Measurements from ENCODE around the gene EMP1. TPM values are rescaled to one million over a fixed set of nuclear protein-coding genes. Genes with fewer than 3 reads are reported as not detected.

Gene EMP1
- total RNA-seq (2014; rRNA removed; shearing (Covaris generic)): 3.4 and 7.5 TPM in 2 replicates

DNA sequence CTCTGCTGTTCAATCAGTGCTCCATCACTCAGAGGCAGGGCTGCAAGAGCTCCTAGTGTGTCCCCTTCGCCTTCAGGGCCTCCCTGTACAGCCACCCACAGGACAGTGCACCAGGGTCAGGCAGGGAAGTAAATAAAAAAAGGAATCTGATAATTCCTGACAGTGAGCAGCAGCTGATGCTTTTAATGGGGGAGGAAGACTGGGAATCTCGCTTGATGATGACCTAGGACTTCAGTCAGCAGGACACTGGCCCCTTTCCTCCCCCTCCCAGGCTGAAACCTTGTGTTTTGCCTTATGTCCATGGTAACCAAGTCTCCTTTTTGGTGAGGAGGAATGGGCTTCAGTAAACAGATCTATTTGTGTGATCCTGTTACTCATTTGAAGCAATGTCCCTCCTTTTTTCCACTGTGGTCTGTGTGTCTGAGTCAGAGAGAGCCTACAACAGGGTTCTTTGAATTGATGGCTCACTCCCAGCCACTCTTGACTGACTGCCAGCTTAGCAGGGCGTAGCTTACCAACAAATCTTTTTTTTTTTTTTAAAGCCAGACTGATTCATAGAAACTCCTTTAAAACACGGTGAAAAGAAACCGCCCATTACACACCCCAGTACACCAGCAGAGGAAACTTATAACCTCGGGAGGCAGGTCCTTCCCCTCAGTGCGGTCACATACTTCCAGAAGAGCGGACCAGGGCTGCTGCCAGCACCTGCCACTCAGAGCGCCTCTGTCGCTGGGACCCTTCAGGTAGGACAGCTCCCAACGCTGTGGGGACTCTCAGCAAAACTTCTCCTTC is at the start of gene EMP1:
Gene EMP1 (plus strand): TSS at position 597 of the 792 bp plus-strand sequence. CDS start 14,785 bp downstream, outside the sequence.
- Histone ChIP-seq H3K36me3 (no peaks in the 10 kb centered on the region), H3K4me1 (peaks cover 33% of the 10 kb centered on the region), H3K27me3 (no peaks in the 10 kb centered on the region), H3K4me3 (peak within 1 kb of the TSS; percentile 49), H3K27ac (peak within 1 kb of the TSS; percentile 27), H3K9me3 (replicated peaks) (no peaks in the 10 kb centered on the region)
- peak; percentile 73 to 75 for DNase-seq

- Histone ChIP-seq H3K27me3 (no peaks in the 10 kb centered on the region), H3K36me3 (no peaks in the 10 kb centered on the region), H3K27ac (no peak overlapping the region), H3K4me1 (no peaks in the 10 kb centered on the region), H3K9me3 (replicated peaks) (no peaks in the 10 kb centered on the region), H3K4me3 (no peak overlapping the region)
- DNase-seq: no peak
Measured at GRCh38 chr12:13147688-13148484, 48.6 kb upstream of the EMP1 start.

- Histone ChIP-seq H3K27ac (no peak overlapping the region), H3K9me3 (replicated peaks) (no peaks in the 10 kb centered on the region), H3K4me1 (no peaks in the 10 kb centered on the region), H3K4me3 (no peak overlapping the region), H3K27me3 (no peaks in the 10 kb centered on the region), H3K36me3 (no peaks in the 10 kb centered on the region)
- no peak for DNase-seq
Measured at GRCh38 chr12:13148485-13148847, 48.1 kb upstream of the EMP1 start.

- DNase-seq: no peak
- no peak overlapping the region for H3K4me3 ChIP-seq
- H3K4me1 ChIP-seq: no peaks in the 10 kb centered on the region
- no peaks in the 10 kb centered on the region for H3K27me3 ChIP-seq
- H3K36me3 ChIP-seq: no peaks in the 10 kb centered on the region
- H3K27ac ChIP-seq: no peak overlapping the region
- H3K9me3 ChIP-seq (replicated peaks): no peaks in the 10 kb centered on the region
Measured at GRCh38 chr12:13149411-13149810, 47.1 kb upstream of the EMP1 start.

DNA sequence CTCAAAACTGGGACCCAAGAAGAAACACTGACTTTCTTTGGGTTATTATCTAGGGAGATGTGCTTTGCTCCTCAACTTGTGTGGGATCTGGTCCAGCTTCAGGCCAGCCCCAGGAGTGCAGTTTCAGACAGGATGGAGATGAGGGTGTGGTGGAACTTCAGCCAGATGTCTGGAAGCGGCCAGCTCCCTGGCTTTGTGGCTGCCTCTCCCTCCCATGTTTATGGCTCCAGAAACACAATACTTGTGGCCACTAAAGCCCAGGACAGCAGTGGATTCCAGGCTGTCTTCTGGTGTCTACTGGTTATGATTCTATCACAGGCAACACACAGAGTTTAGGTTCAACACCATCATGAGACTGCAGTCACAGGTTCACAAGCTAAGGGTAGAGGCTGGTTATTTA is 44.2 kb upstream of the EMP1 start:
- Histone ChIP-seq H3K27ac (no peak overlapping the region), H3K27me3 (no peaks in the 10 kb centered on the region; the same call in 1 of the 2 replicates), H3K36me3 (no peaks in the 10 kb centered on the region), H3K4me3 (no peak overlapping the region), H3K4me1 (no peaks in the 10 kb centered on the region), H3K9me3 (replicated peaks) (no peaks in the 10 kb centered on the region)
- no peak for DNase-seq

- Histone ChIP-seq H3K27ac (no peak overlapping the region), H3K4me3 (no peak overlapping the region), H3K36me3 (no peaks in the 10 kb centered on the region), H3K9me3 (replicated peaks) (no peaks in the 10 kb centered on the region), H3K4me1 (no peaks in the 10 kb centered on the region), H3K27me3 (no peaks in the 10 kb centered on the region; the same call in 1 of the 2 replicates)
- DNase-seq: no peak
Measured at GRCh38 chr12:13152756-13153155, 43.8 kb upstream of the EMP1 start.

DNA sequence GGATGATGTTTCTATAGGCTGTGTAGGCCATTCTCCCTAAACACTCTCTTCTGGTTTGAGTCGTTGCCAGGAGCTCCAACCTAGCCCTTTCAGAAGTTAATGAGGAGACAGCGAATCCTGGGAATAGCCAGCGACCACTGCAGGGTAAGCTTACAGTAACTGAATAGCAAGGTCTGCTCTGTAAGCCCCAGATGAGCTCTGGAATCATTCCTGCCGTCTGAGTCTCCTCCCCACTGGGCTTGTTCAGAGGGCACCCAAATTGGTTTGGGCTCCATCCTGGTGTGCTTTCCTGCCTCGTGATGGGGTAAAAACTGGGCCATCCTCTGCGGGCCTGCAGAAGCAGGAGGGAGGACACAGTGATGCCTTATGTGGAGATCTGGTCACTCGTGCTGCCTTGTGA is 43.3 kb upstream of the EMP1 start:
- no peaks in the 10 kb centered on the region for H3K9me3 ChIP-seq (replicated peaks)

GRCh38 chr12:13154027-13154538 is 42.4 kb upstream of the EMP1 start:
- H3K9me3 ChIP-seq (replicated peaks): no peaks in the 10 kb centered on the region
- no peaks in the 10 kb centered on the region; the same call in 1 of the 2 replicates for H3K27me3 ChIP-seq
- no peak for DNase-seq
- no peak overlapping the region for H3K4me3 ChIP-seq
- H3K27ac ChIP-seq: no peak overlapping the region
- no peaks in the 10 kb centered on the region for H3K36me3 ChIP-seq
- no peaks in the 10 kb centered on the region for H3K4me1 ChIP-seq

More for the DNA sequence above, 43.3 kb upstream of the EMP1 start:
- Histone ChIP-seq H3K27ac (no peak overlapping the region), H3K36me3 (no peaks in the 10 kb centered on the region), H3K4me1 (no peaks in the 10 kb centered on the region), H3K27me3 (no peaks in the 10 kb centered on the region; the same call in 1 of the 2 replicates), H3K4me3 (no peak overlapping the region)
- DNase-seq: no peak

DNA sequence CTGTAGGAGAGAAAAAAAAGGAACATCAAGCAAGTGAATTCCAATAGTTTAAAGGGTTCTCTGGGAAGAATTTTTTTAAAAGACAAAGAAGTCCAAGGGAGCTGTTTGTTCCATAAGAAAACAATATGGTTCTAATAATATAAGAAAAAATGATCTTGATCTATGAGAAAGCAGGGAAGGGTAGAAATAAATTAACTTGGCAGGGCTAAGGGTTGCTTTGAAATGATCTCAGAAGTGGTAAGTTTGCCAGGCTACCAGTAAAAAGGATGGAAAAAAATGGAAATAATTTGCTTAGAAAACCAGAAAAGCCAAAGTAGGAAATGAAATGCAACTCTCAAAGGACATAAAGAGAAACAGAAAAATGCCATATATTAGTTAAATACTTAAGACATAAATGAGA is 41.7 kb upstream of the EMP1 start:
- no peak for DNase-seq
- no peak overlapping the region for H3K4me3 ChIP-seq
- H3K27me3 ChIP-seq: no peaks in the 10 kb centered on the region; the same call in 1 of the 2 replicates
- H3K4me1 ChIP-seq: no peaks in the 10 kb centered on the region
- H3K27ac ChIP-seq: no peak overlapping the region
- no peaks in the 10 kb centered on the region for H3K36me3 ChIP-seq
- no peaks in the 10 kb centered on the region for H3K9me3 ChIP-seq (replicated peaks)

- Histone ChIP-seq H3K4me3 (no peak overlapping the region), H3K9me3 (replicated peaks) (no peaks in the 10 kb centered on the region), H3K4me1 (no peaks in the 10 kb centered on the region), H3K36me3 (no peaks in the 10 kb centered on the region), H3K27ac (no peak overlapping the region), H3K27me3 (no peaks in the 10 kb centered on the region; the same call in 1 of the 2 replicates)
- no peak for DNase-seq
Measured at GRCh38 chr12:13156277-13156676, 40.2 kb upstream of the EMP1 start.

DNA sequence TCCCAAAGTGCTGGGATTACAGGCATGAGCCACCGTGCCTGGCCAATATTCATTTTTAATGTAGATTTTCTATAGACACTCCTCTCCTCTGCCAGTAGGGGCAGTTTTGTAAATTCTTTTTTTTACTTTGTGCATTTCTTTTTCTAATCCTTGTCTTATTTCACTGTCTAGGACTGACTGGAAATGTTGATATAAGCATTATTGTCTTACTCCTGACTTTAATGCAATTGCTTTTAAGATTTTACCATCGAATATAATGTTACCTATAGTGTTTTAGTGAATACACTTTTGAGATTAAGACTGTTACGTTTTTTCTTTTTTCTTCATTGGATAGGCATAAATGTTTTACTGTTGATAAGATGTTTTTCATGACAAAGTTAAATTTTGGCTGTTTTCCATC is 35.4 kb upstream of the EMP1 start:
- DNase-seq: no peak
- Histone ChIP-seq H3K27ac (no peak overlapping the region), H3K9me3 (replicated peaks) (no peaks in the 10 kb centered on the region), H3K4me1 (peaks cover 16% of the 10 kb centered on the region), H3K36me3 (no peaks in the 10 kb centered on the region), H3K4me3 (no peak overlapping the region), H3K27me3 (no peaks in the 10 kb centered on the region)

DNA sequence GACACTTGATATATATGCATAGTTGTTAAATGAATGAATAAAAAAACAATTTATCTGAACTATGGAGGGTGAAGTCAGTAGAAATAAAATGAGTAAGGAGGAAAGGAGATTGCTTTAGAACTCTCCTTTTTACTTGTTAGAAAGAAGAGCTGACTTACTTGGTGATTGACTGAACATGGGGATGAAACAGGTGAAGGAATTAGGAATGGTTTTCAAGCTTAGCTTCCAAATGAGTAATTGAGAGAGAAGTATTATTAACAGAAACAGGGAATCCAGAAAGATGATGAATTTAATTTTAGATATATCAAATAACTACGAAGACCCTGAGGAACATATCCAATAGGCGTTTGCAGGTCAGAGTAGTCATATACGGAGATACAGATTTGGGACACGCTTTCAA is 33.6 kb upstream of the EMP1 start:
- H3K27ac ChIP-seq: no peak overlapping the region
- no peaks in the 10 kb centered on the region for H3K9me3 ChIP-seq (replicated peaks)
- DNase-seq: peak in 1 of 2 experiments; percentile 27
- H3K4me3 ChIP-seq: no peak overlapping the region
- H3K27me3 ChIP-seq: no peaks in the 10 kb centered on the region
- peaks cover 16% of the 10 kb centered on the region for H3K4me1 ChIP-seq
- H3K36me3 ChIP-seq: no peaks in the 10 kb centered on the region

DNA sequence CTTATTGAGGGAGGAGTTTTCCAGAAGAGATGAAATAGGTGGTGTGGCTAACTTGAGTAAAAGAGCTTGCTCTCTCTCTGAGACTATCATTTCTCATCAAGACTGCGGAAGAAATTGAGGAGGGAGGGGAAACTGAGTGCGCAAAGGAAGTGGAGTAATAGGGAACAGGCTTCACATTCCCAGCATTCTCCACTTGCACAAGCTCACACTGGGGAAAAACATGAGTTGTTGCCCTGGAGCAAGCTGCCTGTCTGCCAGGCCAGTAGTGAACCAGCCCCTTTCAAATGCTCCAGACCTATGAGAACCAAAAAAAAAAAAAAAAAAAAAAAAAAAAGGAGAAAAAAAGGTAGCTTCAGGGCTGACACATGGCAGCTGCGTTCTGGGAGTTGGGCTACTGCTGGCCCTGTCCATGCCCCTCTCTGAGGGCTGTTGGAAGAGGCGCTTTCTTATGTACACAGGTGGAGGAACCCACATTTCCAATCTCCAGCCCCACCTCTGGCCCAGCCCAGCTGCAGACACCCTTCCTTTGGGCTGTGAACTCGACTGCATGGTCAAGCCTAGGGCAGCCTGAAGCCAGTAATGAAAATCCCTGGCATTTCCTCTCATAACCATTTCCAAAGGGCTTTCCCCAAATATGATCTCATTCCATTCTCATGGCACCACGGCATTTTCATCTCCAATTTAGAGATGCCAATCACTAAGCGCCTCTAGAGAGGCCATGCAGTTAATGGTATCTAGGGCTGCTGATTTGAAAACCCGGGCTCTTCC is 32.5 kb upstream of the EMP1 start:
- DNase-seq: no peak
- no peak overlapping the region for H3K27ac ChIP-seq

GRCh38 chr12:13164921-13165616 is 31.5 kb upstream of the EMP1 start:
- no peaks in the 10 kb centered on the region for H3K36me3 ChIP-seq
- no peak overlapping the region for H3K4me3 ChIP-seq
- peaks cover 16% of the 10 kb centered on the region for H3K4me1 ChIP-seq
- H3K27ac ChIP-seq: no peak overlapping the region
- H3K9me3 ChIP-seq (replicated peaks): 0 out of 2 replicates have a peak, but pooled peaks cover 4% of the 10 kb centered on the region
- H3K27me3 ChIP-seq: no peaks in the 10 kb centered on the region
- no peak for DNase-seq

More for the DNA sequence above, 32.5 kb upstream of the EMP1 start:
- Histone ChIP-seq H3K4me1 (peaks cover 16% of the 10 kb centered on the region), H3K9me3 (replicated peaks) (0 out of 2 replicates have a peak, but pooled peaks cover 4% of the 10 kb centered on the region), H3K27me3 (no peaks in the 10 kb centered on the region), H3K4me3 (no peak overlapping the region), H3K36me3 (no peaks in the 10 kb centered on the region)

Measured in SJCRH30 (cell line).